Erythroblast (primary cell): ENCODE measurements around the gene PAPSS1.

Experiments
- GATA1 ChIP-seq: IDR thresholded peaks from 2 replicates; pipeline ENCODE4 v1.6.1; 2011; ENCODE audit warnings: low read depth, mild to moderate bottlenecking, control low read depth, low read length, moderate library complexity
- POLR2A ChIP-seq: IDR thresholded peaks from 2 replicates; pipeline ENCODE4 v1.6.1; 2011; ENCODE audit warnings: mild to moderate bottlenecking, low read length

DNA sequence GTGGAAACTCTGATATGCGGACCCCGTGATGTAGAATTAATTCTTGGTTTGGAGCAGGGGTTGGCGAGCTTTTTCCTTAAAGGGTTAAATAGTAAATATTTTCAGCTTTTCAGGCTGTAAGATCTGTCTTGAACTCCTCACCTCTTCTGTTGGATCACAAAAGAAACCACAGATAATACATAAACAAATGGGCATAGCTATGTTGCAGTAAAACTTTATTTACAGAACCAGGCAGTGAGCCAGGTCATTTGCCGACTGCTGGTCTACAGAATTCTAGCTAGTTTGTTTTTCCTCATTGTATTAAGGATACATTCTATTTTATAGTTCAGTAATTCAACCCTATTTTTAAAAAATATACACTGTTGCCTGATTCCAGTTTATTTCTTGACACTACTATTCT lies 116.6 kb downstream of the PAPSS1 start:
- no peak for TF ChIP-seq POLR2A
- TF ChIP-seq GATA1 = no peak
